HG02759 (cell line): Measurements from ENCODE around the gene L3HYPDH.

Experiments
- ATAC-seq: cut with Tn5 transposase; IDR thresholded peaks from one replicate; pipeline ENCODE4 v1.9.1; 2021; ENCODE audit warnings: mild to moderate bottlenecking, moderate library complexity; ENCODE audit not compliant: unreplicated experiment

Gene L3HYPDH

DNA sequence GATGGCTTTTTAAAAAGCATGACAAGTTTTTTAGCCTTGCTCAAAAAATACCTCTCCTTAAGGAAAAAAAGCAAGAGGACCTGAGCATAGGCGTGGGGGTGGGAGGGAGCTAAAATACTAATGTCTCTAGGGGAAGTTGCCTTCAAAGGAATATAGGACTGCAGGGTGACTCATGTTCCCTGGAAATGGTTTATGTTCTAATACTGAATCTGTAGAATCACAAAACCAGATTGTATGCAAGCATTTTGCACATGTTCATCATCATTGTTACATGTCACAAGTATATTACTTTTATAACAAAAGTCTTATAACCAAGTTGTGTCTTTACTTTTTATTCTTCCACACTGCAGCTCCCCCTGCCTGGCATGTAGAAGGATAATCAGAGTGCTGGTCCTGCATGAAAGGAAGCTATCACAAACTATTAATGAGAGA is 55.6 kb downstream of the L3HYPDH start:
- ATAC-seq: no peak

DNA sequence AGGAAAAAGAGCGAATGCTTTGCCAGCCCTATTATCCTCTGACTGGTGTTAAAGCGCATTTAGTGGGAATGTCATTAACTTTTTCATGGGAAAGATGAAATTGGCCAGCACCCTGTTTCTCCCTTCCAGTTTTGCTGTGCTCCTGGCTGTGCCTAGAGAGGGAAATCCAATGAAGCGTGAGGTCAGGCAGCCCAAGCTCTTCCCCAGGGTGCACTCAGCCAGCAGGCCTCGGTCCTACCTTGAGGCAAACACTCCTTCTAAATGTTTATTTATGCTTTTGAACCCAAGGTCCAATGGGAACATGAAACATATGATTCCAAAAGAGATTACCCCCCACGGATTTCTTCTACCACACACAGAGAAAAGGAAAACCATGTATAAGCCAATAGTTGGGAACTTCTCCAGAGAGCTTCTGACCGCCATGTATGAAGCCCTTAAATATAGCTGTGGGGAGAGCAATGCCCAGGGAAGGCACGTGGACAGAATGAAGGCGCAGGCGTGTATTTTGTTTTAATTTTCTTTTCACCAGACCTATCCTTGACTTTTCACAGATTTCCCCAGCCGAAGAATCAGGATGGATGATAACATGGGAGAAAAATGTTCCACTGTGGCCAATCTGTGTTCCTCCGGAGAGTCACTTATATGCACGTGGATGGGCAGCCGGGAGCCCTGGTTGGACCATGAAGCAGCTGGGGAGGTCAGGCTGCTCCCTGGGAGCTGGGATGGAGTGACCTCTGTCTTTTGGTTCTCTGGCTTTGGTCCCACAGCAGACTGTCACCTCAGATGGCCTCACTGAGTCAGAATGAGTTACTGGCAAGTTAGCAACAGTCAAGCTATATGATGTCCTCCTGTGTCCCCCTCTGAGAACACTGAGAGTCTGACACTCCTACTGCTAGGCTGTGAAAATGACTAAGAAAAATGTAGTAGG is 56.3 kb downstream of the L3HYPDH start:
- ATAC-seq: no peak

DNA sequence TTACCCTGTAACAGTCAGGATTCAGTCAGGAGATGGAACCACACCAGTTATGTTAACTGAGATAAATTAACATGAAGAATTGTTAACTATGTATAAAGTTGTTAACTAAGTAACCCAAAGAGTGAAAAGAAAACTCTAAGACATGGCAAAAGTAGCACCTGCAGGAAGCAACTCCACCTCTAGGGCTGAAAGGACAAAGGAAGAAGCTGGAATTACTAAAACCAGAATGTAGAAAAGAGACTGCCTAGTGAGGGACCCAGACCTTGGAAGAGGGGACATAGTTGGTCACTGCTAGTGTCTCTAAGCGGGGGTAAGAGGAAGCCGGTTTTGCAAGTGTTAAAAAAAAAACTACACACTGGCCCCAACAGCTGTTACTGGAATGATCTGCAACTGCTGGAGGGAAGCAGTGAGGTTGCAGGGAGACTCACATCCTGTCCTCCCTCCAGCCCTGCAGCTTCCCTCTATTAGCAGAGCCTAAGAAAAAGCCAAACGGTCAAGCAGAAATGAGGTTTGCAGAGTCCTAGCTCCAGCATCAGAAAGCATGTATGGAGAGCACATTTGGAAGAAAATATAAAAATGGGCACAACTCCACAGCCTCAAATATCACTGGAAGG is 58.8 kb downstream of the L3HYPDH start:
- ATAC-seq: no peak

DNA sequence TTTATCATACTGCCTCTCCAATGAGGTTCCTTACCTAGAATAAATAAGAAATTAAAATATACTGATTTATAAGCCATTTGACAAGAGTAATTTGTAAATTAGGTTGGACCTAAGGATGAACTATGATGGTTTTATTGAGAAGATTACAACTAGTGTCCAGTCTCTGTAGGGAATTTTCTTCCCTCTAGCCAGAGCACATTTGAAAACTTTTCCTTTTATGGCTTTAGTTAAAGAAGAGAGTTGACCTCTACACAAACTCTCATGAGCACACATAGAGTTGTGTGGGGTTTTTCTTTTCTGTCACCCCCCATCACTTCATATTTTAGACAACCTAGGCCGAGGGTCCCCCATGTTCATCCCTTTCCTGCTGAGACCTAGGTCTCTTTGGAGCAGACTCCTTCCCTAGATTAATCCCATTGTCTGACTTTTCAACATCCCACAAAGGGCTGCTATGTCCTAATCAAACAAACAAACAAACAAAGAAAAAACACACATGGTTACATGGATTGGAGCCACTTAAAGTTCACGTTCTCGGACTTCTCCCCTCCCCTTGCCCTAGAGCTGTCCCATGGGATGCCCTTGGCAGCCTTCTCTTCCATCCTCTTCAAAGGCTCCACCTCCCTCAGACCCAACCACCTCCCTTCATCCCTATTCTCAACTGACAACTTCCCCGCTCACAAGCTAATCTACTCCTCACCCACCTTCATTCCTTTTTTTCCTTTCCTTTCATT is 59.7 kb downstream of the L3HYPDH start:
- ATAC-seq: no peak
